GM19324 (cell line): ENCODE data around the gene SLC4A3.
A peak's percentile ranks its signal among the peaks of the same experiment; 100 is the strongest.
"Not testable (repeated sequence)": the region's sequence is repeated elsewhere in the genome, so short reads cannot be mapped to it uniquely, and the experiment has no call there.

Experiments used
- ATAC-seq: cut with Tn5 transposase; IDR thresholded peaks from one replicate; pipeline ENCODE4 v1.9.1; 2021; ENCODE audit warnings: mild to moderate bottlenecking, moderate library complexity; ENCODE audit not compliant: unreplicated experiment, low FRiP score

SLC4A3 gene

DNA sequence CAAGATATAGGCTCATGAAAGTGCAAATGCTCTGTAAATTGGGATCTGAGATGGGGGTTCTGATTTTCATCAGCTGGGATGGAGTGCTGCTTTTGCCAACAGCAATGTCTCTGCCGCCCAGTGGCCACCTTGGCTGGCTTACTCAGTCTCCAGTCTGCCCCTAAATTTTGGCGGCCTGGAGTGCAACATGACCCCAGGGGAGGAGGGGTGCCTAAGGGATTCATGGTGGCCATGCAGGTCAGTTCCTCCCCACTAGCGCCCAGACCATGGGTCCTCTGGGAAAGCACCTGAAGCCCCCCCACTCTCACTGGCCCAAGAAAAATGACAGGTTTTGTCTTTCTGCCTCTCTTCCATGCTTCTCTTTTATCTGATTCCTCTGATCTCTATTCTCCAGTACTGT, 45.0 kb downstream of the SLC4A3 start:
- no peak for ATAC-seq

DNA sequence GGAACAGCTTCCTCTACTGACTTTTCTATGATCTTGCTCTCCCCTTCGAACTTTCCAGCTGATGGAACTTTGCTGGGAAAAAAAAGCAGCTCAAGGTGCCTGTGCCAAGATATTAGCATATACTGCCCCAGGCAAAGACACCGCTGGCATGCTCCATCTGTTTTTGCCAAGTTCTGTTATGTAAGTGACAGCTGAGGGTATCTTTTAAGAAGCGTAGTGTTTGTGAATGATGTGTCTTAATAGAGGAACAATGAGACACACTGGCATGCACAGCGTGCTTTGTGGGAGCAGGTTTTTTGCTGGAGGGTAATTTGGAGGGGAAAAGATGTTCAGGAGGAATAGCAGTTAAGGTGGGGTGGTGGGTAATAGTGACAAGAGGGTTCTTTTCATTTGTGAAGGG, 47.8 kb downstream of the SLC4A3 start:
- no peak for ATAC-seq

DNA sequence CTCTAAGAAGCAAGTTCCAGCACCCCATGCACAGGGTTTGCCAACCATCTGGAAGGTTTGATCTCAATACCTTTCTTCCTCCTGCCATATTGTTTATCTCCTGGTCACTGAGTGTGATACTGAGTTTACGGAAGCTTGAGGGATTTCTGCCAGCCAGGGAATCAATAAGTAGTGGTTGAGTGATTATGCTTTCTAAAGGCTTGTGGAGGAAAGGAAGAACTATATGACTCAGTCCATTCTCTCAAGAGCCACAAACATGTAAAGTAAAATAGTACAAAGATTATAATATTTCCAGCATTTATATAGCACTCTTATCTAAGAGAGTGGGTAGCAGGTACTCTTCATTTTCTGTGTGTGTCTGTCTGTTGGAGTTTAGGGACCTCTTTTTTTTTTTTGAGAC, 49.2 kb downstream of the SLC4A3 start:
- no peak for ATAC-seq

DNA sequence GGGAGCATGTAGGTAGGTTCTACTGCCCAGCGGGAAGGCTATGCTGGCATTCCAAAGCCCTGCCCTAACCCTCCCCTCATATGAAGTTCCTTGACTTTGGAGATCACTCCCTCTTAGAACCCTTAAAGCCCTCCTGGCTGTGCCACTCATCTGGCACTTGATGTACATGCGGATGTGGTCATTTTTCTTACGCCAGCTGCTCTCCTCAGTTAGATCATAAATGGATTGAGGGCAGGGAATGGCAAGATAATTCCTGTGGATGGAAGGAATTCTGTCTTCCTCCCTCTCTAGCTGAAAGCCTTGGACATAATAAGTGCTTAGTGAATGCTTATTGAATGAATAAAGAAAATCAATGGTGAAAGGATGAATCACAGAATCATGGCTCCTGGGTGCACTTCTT, 51.6 kb downstream of the SLC4A3 start:
- ATAC-seq, result no peak

DNA sequence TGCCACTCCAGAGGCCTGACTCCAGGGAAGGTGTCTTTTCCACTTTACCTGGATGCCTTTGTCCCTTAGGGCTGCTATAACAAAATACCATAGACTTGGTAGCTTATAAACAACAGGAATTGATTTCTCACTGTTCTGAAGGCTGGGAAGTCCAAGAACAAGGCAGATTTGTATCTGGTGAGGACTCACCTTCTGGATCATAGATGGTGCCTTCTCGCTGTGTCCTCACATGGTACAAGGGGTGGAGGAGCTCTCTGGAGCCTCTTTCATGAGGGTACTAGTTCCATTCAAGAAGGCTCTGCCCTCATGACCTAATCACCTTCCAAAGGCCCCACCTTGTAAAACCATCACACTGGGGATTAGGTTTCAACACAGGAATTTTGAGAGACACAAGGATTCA, 52.1 kb downstream of the SLC4A3 start:
- ATAC-seq, result no peak

DNA sequence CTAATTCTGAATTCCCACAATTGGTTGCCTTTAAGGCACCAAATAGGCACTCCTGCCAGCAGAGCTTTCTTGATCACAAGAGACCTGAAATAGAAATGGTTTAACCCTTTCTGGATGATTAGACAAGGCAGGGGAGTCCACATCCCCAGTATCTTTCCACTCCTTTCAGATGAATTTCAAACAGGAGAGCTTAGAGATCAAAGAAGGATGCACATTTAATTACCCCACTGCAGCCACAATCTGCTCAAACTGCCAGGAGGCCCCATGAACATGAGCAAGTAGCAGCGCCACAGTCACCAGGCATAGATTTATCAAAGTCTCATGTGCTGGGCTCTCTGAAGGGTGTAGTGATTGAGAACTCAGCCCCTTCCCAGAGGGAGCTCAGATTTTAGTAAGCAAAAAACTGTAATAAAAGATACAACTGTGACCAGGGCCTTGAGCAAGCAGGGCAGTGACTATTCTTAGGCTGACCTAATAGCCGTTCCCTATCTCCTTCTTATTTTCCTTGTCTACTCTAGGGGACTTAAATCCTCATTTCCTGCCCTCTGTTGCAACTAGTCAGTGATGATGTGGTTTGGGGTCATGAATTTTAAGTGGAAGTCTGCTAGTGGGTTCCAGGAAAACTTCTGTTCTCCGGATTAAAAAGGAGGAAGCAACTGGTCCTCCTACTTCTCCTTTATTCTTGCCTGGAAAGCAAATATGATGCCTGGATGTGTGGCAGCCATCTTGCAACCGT, 53.7 kb downstream of the SLC4A3 start:
- ATAC-seq, result no peak

DNA sequence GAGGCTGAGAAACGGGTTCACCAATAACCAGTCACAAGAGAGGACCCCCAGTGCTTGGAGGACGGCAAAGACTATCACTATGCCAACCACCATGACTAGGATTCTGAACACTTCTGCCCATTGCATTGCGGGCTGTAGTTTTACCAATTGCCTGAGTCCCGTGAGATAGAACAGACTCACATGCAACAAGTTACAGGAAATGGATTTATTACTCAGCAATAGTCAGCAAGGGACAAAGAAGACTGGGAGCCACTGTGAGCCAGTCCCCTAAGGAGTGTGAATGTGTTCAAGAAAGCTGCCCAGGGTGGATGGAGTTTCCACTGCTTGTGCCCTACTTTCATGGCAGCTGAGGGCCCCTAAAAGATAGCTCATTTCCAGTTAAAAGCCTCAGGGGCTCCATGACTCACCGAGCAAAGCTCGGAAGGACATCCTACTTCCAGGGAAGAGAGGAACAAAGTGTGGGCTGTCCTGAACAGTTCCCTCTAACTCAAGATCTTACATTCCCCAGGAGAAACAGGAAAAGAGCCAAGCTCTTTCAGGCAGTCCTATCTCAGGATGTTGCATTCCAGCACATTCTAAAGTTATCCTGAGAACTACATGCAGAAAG, 54.4 kb downstream of the SLC4A3 start:
- no peak for ATAC-seq

DNA sequence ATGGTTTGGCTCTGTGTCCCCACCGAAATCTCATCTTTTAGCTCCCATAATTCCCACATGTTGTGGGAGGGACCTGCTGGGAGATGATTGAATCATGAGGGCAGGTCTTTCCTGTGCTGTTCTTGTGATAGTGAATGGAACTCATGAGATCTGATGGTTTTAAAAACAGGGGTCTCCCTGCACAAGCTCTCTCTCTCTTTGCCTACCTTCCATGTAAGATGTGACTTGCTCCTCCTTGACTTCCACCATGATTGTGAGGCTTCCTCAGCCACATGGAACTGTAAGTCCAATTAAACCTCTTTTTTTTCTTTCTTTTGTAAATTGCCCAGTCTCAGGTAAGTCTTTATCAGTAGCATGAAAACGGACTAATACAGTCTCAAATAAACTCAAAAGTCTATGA, 56.0 kb downstream of the SLC4A3 start:
- not testable (repeated sequence) for ATAC-seq

DNA sequence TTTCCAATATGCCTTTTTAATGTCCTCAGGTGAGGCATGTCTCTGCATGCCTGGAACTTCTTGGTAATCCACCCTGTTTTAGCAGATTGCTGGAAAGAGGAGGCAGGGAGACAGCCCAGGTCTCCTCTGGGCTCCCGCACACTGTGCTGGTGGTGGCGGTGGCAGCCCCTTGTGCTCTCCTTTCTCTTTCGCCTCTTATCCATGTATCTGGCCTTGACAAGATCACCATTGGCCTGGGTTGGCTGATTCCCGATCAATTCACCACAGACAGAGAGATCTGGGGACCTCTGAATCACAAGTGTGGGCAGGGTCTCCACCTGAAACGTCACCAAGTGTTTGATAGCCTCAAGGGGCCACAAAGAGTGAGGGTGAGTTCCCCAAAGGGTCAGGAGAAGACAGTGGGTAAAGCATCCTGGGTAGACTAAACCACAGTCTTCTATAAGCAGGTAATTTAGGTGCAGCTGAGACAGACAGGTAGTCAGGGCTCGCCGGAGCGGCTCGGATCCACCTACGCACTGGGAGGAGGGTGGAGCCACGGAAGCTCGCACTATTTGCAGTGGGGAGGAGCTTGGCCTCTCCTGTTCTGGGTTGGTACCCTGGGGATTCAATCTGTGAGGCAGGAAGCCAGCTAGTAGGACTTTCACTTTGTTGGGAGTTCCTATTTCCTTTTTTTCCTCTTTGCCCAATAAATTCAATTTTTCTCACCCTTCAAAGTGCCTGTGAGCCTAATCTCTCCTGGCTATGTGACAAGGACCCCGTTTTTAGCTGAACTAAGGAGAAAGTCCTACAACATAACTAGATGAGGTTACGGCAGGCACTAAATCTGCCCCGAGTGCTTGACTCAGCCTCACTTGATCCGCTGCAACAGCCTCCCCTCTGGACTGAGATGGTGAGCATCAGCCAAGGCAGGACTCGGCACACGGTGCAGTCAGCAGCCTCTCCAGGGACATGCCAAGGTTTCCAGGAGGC, 57.6 kb downstream of the SLC4A3 start:
- peak; percentile 91 for ATAC-seq

DNA sequence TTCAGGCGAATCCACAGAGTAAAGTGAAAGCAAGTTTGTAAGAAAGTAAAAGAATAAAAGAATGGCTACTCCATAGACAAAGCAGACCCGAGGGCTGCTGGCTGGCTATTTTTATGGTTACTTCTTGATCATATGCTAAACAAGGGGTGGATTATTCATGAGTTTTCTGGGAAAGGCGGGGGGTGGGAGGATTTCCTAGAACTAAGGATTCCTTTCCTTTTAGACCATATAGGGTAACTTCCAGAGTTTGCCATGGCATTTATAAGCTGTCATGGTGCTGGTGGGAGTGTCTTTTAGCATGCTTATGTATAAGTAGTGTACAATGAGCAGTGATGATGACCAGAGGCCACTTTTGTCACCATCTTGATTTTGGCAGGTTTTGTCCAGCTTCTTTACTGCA, 59.8 kb downstream of the SLC4A3 start:
- ATAC-seq, result no peak

DNA sequence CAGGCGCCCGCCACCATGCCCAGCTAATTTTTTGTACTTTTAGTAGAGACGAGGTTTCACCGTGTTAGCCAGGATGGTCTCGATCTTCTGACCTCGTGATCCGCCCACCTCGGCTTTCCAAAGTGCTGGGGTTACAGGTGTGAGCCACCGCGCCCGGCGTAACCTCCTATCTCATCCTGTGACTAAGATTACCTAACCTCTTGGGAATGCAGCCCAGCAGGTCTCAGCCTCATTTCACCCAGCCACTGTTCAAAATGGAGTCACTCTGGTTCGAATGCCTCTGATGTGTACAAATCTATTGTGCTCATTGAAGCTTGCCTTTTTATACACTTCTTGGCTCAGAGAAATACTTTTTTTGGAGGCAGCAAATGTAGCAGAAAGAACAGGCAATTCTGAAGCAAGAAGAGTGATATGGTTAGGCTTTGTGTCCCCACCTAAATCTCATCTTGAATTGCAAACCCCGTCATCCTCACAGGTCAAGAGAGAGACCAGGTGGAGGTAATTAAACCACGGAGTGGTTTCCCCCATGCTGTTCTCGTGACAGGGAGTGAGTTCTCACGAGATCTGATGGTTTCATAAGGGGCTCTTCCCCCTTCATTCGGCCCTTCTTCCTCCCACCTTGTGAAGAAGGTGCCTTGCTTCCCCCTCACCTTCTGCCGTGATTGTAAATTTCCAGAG, 60.6 kb downstream of the SLC4A3 start:
- ATAC-seq, result no peak

DNA sequence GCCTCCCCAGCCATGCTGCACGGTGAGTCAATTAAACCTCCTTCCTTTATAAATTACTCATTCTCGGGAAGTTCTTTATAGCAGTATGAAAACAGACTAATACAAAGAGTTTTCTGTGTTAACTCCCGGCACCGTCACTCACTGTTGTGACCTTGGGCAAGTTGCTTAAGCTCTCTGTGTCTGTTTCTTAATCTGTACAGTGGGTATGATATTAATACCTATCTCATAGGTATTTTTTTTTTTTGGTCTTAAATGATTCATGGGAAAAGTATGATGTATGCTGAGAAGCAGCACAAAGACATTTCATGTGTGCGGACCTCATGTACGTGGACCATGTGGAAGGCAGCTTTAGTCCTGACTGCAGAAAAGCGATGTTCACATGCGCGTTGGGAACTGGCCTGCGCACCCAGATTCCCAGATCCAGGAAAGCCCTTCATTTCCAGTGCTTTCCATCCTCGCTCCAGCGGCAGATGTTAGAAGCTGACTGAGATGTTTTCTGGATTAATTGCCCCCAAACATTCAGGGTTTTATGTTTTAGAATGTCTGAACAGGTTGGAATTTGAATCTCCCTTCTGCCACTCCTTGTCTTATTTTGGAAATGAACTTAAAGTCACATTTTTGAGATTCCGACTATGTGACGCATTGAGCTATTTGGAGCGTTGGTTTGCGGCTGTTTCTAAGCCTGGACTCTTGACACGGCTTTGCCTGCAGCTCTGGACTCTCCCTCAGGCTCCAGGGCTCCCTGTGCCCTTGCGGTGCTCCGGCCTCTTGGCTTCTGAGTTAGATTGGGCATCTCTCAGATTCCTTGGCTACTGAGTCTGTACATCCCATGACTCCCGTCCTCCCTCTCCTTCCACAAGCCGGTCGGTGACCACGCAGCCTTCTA, 61.4 kb downstream of the SLC4A3 start:
- ATAC-seq, result no peak

DNA sequence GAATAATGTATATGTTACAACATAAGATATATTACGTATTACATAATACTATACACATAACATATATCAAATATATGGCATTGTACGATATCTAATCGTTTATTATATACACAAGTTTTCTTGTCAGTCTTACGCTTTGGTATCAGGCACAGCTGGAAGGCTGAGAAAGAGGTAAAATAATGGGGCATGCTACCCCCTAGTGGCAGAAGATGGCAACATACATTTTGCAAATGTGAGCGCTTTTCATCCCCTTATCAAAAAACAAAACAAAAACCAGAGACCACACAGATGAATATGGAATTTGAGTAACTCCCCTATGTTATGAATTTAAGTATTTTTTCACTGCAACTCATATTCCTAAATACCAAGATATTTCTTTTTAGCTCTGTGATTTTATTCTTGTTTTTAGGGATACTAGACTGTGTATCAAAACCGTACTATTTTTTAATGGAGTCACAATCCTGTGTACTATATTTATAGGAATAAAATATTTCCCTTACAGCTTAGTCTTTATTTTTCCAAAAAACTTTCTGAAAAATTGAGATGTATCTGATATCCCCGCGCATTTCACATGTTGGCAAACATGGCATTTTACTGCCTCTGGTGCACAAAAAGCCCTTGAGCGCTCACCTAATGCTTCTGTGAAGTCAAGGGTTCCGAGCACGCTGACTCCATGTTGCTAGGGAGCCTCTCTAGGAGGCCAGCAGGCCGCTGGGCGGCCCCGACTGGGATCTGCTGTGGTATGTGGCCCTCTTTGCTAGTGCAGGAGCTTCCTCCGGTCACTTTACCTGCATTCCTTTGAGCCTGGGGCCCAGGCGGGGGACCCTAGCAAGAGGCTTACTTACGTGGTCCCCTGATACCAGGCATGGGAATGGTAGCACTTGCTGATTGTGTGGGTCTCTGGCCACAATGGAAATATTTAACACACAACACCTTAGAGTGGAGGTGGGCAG, 62.5 kb downstream of the SLC4A3 start:
- ATAC-seq, result no peak

DNA sequence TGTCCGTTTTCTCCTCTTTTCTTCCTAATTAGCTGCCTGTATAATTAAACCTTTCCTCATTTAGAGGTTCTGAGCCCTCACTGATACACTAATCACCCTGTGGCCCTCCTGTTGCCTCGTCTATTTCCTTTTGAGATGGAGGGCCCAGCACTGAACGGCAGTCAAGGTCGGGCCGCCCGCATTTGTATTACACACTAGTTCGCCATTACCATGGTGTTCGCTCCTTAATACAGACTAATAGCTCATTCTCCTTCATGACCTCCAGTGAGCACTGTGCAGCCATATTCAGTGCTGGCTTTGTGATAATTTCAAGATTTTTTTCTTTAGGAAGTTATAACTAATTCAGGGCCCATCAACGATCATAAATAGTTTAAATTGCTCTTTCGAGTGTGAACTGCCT, 64.1 kb downstream of the SLC4A3 start:
- ATAC-seq, result no peak
